Parathyroid adenoma (tissue), 2 donors: ENCODE results near the gene DPT.

Experiments used
- H2AFZ ChIP-seq: fragments of 300-600 bp; sonication (generic); one replicate; pipeline ENCODE4 v1.7.0; 2017; ENCODE audit warnings: antibody characterized with exemption, mild to moderate bottlenecking
- H3K27ac ChIP-seq: fragments of 300-600 bp; sonication (generic); one replicate; pipeline ENCODE4 v1.7.0; 2017
- H3K27me3 ChIP-seq: fragments of 300-600 bp; sonication (generic); one replicate; pipeline ENCODE4 v1.7.0; 2017; ENCODE audit warnings: low read length; ENCODE audit not compliant: control insufficient read depth, insufficient read depth
- H3K36me3 ChIP-seq: fragments of 300-600 bp; sonication (generic); one replicate; pipeline ENCODE4 v1.7.0; 2017; ENCODE audit warnings: low read length; ENCODE audit not compliant: control insufficient read depth, insufficient read depth
- H3K4me1 ChIP-seq: fragments of 300-600 bp; sonication (generic); one replicate; pipeline ENCODE4 v1.7.0; 2017; ENCODE audit warnings: control low read depth
- H3K4me2 ChIP-seq: fragments of 300-600 bp; sonication (generic); one replicate; pipeline ENCODE4 v1.7.0; 2017; ENCODE audit warnings: low read length
- H3K4me3 ChIP-seq: fragments of 300-600 bp; sonication (generic); one replicate; pipeline ENCODE4 v1.7.0; 2017; ENCODE audit warnings: low read depth, low read length
- H3K79me2 ChIP-seq: fragments of 300-600 bp; sonication (generic); one replicate; pipeline ENCODE4 v1.7.0; 2017; ENCODE audit warnings: control low read depth
- H3K9ac ChIP-seq: fragments of 300-600 bp; sonication (generic); one replicate; pipeline ENCODE4 v1.7.0; 2017; ENCODE audit warnings: mild to moderate bottlenecking
- H3K9me3 ChIP-seq: fragments of 300-600 bp; sonication (generic); one replicate; pipeline ENCODE4 v1.7.0; 2017; ENCODE audit warnings: low read length; ENCODE audit not compliant: control insufficient read depth
- TF ChIP-seq, protein P1 (sequence below): fragments of 300-600 bp; sonication (generic); IDR thresholded peaks from one replicate; pipeline ENCODE4 v1.7.0; 2017; ENCODE audit warnings: antibody characterized with exemption, mild to moderate bottlenecking
- donor health status: primary hyperparathyroidism.

The DPT gene

DNA sequence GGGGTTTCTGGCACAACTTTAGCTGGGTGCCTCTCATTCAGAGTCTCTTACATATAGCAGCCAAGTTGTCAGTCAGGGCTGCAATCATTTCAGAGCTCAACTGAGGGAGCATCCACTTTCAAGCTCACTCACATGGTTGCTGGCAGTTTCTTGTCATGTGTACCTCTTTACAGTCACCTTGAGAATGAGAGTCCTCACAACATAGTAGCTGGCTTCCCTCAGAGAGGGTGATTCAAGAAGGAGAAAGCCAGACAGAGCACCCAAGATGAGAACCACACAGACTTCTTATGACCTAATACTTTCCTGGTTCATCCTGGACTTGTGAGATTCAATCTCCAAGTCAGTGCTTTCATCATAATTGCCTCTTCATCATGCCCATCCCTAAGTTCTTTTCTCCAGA, 57.2 kb downstream of the DPT start:
- Histone ChIP-seq H3K9ac (no peak overlapping the region), H3K27me3 (no peaks in the 10 kb centered on the region), H3K4me1 (no peaks in the 10 kb centered on the region), H3K9me3 (no peaks in the 10 kb centered on the region), H2AFZ (no peak overlapping the region), H3K4me2 (no peak overlapping the region), H3K4me3 (no peak overlapping the region), H3K79me2 (no peaks in the 10 kb centered on the region), H3K27ac (no peak overlapping the region), H3K36me3 (no peaks in the 10 kb centered on the region)
- TF ChIP-seq, protein P1, sequence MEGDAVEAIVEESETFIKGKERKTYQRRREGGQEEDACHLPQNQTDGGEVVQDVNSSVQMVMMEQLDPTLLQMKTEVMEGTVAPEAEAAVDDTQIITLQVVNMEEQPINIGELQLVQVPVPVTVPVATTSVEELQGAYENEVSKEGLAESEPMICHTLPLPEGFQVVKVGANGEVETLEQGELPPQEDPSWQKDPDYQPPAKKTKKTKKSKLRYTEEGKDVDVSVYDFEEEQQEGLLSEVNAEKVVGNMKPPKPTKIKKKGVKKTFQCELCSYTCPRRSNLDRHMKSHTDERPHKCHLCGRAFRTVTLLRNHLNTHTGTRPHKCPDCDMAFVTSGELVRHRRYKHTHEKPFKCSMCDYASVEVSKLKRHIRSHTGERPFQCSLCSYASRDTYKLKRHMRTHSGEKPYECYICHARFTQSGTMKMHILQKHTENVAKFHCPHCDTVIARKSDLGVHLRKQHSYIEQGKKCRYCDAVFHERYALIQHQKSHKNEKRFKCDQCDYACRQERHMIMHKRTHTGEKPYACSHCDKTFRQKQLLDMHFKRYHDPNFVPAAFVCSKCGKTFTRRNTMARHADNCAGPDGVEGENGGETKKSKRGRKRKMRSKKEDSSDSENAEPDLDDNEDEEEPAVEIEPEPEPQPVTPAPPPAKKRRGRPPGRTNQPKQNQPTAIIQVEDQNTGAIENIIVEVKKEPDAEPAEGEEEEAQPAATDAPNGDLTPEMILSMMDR: no peak

DNA sequence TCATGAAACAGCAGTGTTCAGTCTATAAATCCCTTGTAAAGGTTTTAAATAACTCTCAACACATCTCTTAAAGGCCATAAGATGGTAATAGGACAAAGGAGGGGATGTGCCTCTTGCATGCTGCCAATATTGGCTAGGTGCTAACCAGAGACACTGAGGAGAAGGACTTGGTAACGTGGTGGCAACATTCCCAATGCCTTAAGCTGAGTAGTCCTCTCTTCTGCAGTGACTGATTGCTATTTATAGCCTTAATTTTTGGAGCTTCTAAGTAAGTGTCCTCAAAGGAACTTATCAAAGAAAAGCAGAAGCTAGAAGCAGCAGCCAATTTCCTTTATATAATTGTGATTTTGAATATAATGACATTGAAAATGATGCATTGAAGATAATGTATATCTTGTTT, 63.0 kb downstream of the DPT start:
- H3K4me3 ChIP-seq: no peak overlapping the region
- TF ChIP-seq, protein P1: no peak
- H3K4me2 ChIP-seq: no peak overlapping the region
- no peaks in the 10 kb centered on the region for H3K36me3 ChIP-seq
- H3K27me3 ChIP-seq: no peaks in the 10 kb centered on the region
- H3K4me1 ChIP-seq: no peaks in the 10 kb centered on the region
- no peak overlapping the region for H2AFZ ChIP-seq
- H3K9me3 ChIP-seq: no peaks in the 10 kb centered on the region
- no peak overlapping the region for H3K27ac ChIP-seq
- H3K9ac ChIP-seq: no peak overlapping the region
- H3K79me2 ChIP-seq: no peaks in the 10 kb centered on the region

DNA sequence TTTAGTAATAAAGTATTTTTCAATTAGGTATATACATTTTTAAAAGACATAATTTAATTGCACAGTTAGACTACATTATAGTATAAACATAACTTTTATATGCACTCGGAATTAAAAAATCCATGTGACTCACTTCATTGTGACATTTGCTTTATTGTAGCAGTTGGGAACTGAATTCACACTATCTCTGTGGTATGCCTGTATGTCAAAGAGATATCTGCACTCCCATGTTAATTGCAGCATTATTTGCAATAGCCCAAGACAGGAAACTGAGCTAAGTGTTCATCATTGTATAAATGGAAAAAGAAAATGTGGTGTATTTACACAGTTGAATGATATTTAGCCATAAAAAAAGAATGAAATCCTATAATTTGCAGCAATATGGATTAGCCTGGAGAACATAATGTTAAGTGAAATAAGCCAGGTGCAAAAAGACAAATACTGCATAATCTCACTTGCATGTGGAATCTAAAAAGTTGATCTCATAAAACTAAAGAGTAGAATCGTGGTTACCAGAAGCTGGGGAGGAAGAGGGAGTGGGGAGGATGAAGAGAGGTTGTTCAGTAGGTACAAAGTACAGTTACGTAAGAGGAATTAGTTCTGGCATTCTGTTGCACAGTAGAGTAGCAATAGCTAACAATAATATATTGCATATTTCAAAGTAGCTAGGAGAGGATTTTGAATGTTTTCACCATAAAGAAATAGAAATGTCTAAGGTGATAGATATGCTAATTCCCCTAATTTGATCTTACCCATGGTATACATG, 64.8 kb downstream of the DPT start:
- H3K4me3 ChIP-seq: no peak overlapping the region
- no peaks in the 10 kb centered on the region for H3K79me2 ChIP-seq
- TF ChIP-seq, protein P1: no peak
- H3K4me2 ChIP-seq: no peak overlapping the region
- H3K9me3 ChIP-seq: no peaks in the 10 kb centered on the region
- H2AFZ ChIP-seq: no peak overlapping the region
- no peaks in the 10 kb centered on the region for H3K4me1 ChIP-seq
- H3K27ac ChIP-seq: no peak overlapping the region
- no peak overlapping the region for H3K9ac ChIP-seq
- H3K27me3 ChIP-seq: no peaks in the 10 kb centered on the region
- H3K36me3 ChIP-seq: no peaks in the 10 kb centered on the region

DNA sequence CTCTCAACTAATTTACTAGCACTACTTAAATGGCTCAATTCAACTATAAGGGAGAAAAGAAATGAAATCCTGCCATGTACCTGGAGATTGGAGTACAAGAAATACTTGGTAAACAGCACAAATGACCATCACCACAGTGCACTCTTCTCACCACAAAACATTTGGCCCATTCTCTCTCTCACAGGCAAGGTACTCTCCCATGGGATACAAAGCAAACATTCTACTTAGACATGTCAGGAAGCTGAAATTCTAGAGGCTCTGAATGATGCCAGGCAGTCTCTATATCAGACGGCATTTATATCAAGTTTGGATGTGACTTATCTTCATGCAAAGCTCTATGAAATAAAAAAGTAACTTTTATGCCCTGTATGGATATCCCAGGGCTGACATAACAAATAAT, 72.5 kb downstream of the DPT start:
- Histone ChIP-seq H3K27me3 (no peaks in the 10 kb centered on the region), H3K9ac (no peak overlapping the region), H2AFZ (no peak overlapping the region), H3K79me2 (no peaks in the 10 kb centered on the region), H3K27ac (no peak overlapping the region), H3K36me3 (no peaks in the 10 kb centered on the region), H3K4me1 (no peaks in the 10 kb centered on the region), H3K9me3 (no peaks in the 10 kb centered on the region), H3K4me2 (no peak overlapping the region), H3K4me3 (no peak overlapping the region)
- TF ChIP-seq, protein P1: no peak
